ENCODE results near the gene RPS14. TPM values are rescaled to one million over a fixed set of nuclear protein-coding genes. Genes with fewer than 3 reads are reported as not detected.

RPS14 gene
- total and polyA plus RNA-seq, 12 donors: 984 to 4,233 (median 1,252) TPM

- 53 to 69% methylated on average over 2 of the region's 2 CpGs for WGBS, 2 donors
- DNase-seq (no peak), ATAC-seq (no peak)
- H3K4me1 ChIP-seq: peaks cover 0 to 48% (median 30%) of the 10 kb centered on the region in 9 donors
- no peak for TF ChIP-seq CTCF (IDR thresholded peaks at IDR 0.05)
- no peaks in the 10 kb centered on the region for H3K9me3 ChIP-seq
- H3K27me3 ChIP-seq: no peaks in the 10 kb centered on the region
- H3K4me3 ChIP-seq: no peak overlapping the region
- no peaks in the 10 kb centered on the region for H3K36me3 ChIP-seq
- intact Hi-C loops (cut with DNase I): loop anchor here in 6 of 10 donors (5.0 to 10.0 kb wide), 6 partner anchors 64 to 387 kb away; partner anchors contain the start of gene IRGM (in 1 of the 6)
- H3K27ac ChIP-seq: peak overlapping the region in 3 of 10 donors; percentile 21 to 50 (median 46)
These were observed 11.2 kb upstream of the RPS14 start for GRCh38 chr5:150460781-150461180.

GRCh38 chr5:150458802-150459557 lies 9.4 kb upstream of the RPS14 start:
- H3K4me3 ChIP-seq: peak overlapping the region in 5 of 10 donors; percentile 18 to 40 (median 32)
- H3K9me3 ChIP-seq: no peaks in the 10 kb centered on the region
- H3K27ac ChIP-seq: peak overlapping the region in 5 of 10 donors; percentile 16 to 65 (median 27)
- DNase-seq (peak; percentile 77 to 87), ATAC-seq (peak; percentile 92 to 97 (median 94))
- intact Hi-C loops (cut with DNase I): loop anchor here (1.0 to 10.0 kb wide), 11 partner anchors 63 to 386 kb away; partner anchors contain the start of gene IRGM (in 4 of the 10)
- peak; percentile 78 to 89 (median 85) for TF ChIP-seq CTCF (IDR thresholded peaks at IDR 0.05)
- peaks cover 0 to 33% (median 12%) of the 10 kb centered on the region in 9 donors for H3K4me1 ChIP-seq
- 20 to 21% methylated on average over 36 of the region's 36 CpGs for WGBS, 2 donors
- no peaks in the 10 kb centered on the region for H3K27me3 ChIP-seq
- H3K36me3 ChIP-seq: no peaks in the 10 kb centered on the region

- no peak for DNase-seq
- H3K36me3 ChIP-seq: no peaks in the 10 kb centered on the region
- H3K9me3 ChIP-seq: no peaks in the 10 kb centered on the region
- H3K27ac ChIP-seq: no peak overlapping the region
- H3K4me1 ChIP-seq: peaks cover 0 to 42% (median 8%) of the 10 kb centered on the region in 9 donors
- peak in 1 of 8 donors; percentile 19 for ATAC-seq
- WGBS, 2 donors: 87 to 89% methylated on average over 16 of the region's 16 CpGs
- intact Hi-C loops (cut with DNase I): loop anchor here (2.0 to 10.0 kb wide), 10 partner anchors 65 to 387 kb away; partner anchors contain the start of gene IRGM (in 4 of the 10)
- no peak overlapping the region for H3K4me3 ChIP-seq
- TF ChIP-seq CTCF (IDR thresholded peaks at IDR 0.05): no peak
- H3K27me3 ChIP-seq: no peaks in the 10 kb centered on the region
These were observed 8.2 kb upstream of the RPS14 start for GRCh38 chr5:150457562-150458240.

- H3K27ac ChIP-seq: no peak overlapping the region
- H3K9me3 ChIP-seq: no peaks in the 10 kb centered on the region
- no peak for TF ChIP-seq CTCF (IDR thresholded peaks at IDR 0.05)
- no peak for DNase-seq
- WGBS, 2 donors: 55 to 60% methylated on average over 6 of the region's 6 CpGs
- intact Hi-C loops (cut with DNase I): loop anchor here (5.0 to 10.0 kb wide), 7 partner anchors 65 to 388 kb away; partner anchors contain the start of gene IRGM (in 4 of the 10)
- peaks cover 0 to 42% (median 8%) of the 10 kb centered on the region in 9 donors for H3K4me1 ChIP-seq
- ATAC-seq: no peak
- no peaks in the 10 kb centered on the region for H3K36me3 ChIP-seq
- no peaks in the 10 kb centered on the region for H3K27me3 ChIP-seq
- H3K4me3 ChIP-seq: no peak overlapping the region
These were observed 7.6 kb upstream of the RPS14 start for GRCh38 chr5:150457121-150457520.
